ENCODE results near the gene CASR.

Gene CASR

DNA sequence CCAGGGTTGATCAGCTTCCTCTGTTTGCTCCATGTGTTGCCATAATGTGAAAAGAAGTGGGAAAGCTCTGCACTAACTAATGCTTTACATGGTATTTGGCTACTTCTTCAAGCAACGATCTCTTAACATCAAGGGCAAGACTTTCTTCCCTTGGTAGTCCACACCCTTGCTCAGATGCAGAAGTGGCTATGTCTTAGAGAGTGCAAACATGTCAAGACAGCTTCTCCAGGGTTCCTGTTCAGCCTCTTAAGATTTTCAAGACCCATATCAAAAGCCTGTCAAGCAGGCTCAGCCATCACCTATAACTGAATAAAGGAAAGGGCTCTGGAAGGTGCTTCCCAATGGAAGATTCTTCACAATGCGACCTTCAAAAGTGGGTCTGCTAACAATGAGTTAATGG lies 76.7 kb downstream of the CASR start:
- Histone ChIP-seq H3K79me1 (replicated peaks; ENCODE audit: low read length, poor library complexity, severe bottlenecking) (no peaks in the 10 kb centered on the region), H3K4me2 (ENCODE audit: low read length, poor library complexity, severe bottlenecking) (no peak overlapping the region), H3K4me3 (ENCODE audit: insufficient read depth in 1 of 2, low read depth in 1 of 2, low read length in 2 of 2) (no peak overlapping the region), H4K8ac (ENCODE audit: low read length) (no peak overlapping the region), H2BK5ac (ENCODE audit: low read depth, low read length, poor library complexity, severe bottlenecking) (no peak overlapping the region), H3K23ac (ENCODE audit: low read length in 2 of 2) (no peak overlapping the region), H3K27ac (ENCODE audit: low read length, poor library complexity, severe bottlenecking) (no peak overlapping the region), H4K91ac (ENCODE audit: low read length) (no peak overlapping the region), H2AFZ (ENCODE audit: low read depth, low read length) (no peak overlapping the region), H3K27me3 (ENCODE audit: control insufficient read depth in 1 of 2, insufficient read depth in 1 of 2, low read length in 2 of 2) (peaks cover 17 to 29% of the 10 kb centered on the region in 2 experiments), H3K14ac (ENCODE audit: low read length in 2 of 2) (no peak overlapping the region), H3K9ac (ENCODE audit: low read length) (no peak overlapping the region), H3K4me1 (ENCODE audit: control insufficient read depth, insufficient read depth, low read depth, low read length) (peaks cover 2% of the 10 kb centered on the region), H2BK15ac (ENCODE audit: low read depth, poor library complexity, severe bottlenecking) (no peak overlapping the region), H2BK120ac (ENCODE audit: low read depth, low read length) (no peak overlapping the region), H3K36me3 (ENCODE audit: control insufficient read depth in 1 of 2, insufficient read depth in 2 of 2, low read depth in 1 of 2, low read length in 2 of 2) (no peaks in the 10 kb centered on the region), H3K9me3 (ENCODE audit: control insufficient read depth, low read length) (no peaks in the 10 kb centered on the region), H2BK12ac (ENCODE audit: low read length in 2 of 2) (no peak overlapping the region), H3K18ac (ENCODE audit: low read depth in 1 of 2, low read length in 2 of 2) (no peak overlapping the region), H3K4ac (ENCODE audit: low read depth in 1 of 2, low read length in 2 of 2) (no peak overlapping the region), H2AK5ac (ENCODE audit: low read length, severe bottlenecking) (no peak overlapping the region)
- 88% methylated on average over 2 of the region's 2 CpGs for WGBS
- no peak for DNase-seq

DNA sequence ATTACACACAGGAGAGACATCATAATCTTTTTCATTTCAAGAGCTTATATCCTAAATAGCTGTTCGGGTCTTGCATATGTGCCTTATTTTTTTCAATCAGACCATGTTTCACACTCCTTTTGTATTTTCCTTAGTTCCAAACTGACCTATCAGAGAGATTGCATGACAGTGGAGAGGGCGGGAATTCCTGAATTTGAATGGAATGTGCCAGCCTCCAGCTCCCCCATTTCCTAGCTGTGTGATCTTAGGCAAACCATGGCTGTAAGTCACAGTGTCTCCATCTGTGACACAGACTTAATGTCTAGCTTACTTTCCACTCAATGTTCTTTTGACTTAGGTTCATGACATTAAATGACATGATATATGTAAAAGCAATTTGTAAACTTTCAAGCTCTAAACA lies 79.6 kb downstream of the CASR start:
- H3K4me1 ChIP-seq (ENCODE audit: control insufficient read depth, insufficient read depth, low read depth, low read length): peaks cover 2% of the 10 kb centered on the region
- no peak overlapping the region for H3K4me2 ChIP-seq (ENCODE audit: low read length, poor library complexity, severe bottlenecking)
- no peaks in the 10 kb centered on the region for H3K9me3 ChIP-seq (ENCODE audit: control insufficient read depth, low read length)
- H2BK120ac ChIP-seq (ENCODE audit: low read depth, low read length): no peak overlapping the region
- WGBS: 80% methylated on average over 2 of the region's 2 CpGs
- H2AK5ac ChIP-seq (ENCODE audit: low read length, severe bottlenecking): no peak overlapping the region
- H3K79me1 ChIP-seq (replicated peaks; ENCODE audit: low read length, poor library complexity, severe bottlenecking): no peaks in the 10 kb centered on the region
- no peak overlapping the region for H4K91ac ChIP-seq (ENCODE audit: low read length)
- H2AFZ ChIP-seq (ENCODE audit: low read depth, low read length): no peak overlapping the region
- H3K4me3 ChIP-seq (ENCODE audit: insufficient read depth in 1 of 2, low read depth in 1 of 2, low read length in 2 of 2): no peak overlapping the region
- H3K23ac ChIP-seq (ENCODE audit: low read length in 2 of 2): no peak overlapping the region
- no peaks in the 10 kb centered on the region for H3K36me3 ChIP-seq (ENCODE audit: control insufficient read depth in 1 of 2, insufficient read depth in 2 of 2, low read depth in 1 of 2, low read length in 2 of 2)
- no peak overlapping the region for H2BK15ac ChIP-seq (ENCODE audit: low read depth, poor library complexity, severe bottlenecking)
- no peak overlapping the region for H3K4ac ChIP-seq (ENCODE audit: low read depth in 1 of 2, low read length in 2 of 2)
- DNase-seq: no peak
- H3K18ac ChIP-seq (ENCODE audit: low read depth in 1 of 2, low read length in 2 of 2): no peak overlapping the region
- no peak overlapping the region for H2BK12ac ChIP-seq (ENCODE audit: low read length in 2 of 2)
- no peak overlapping the region for H2BK5ac ChIP-seq (ENCODE audit: low read depth, low read length, poor library complexity, severe bottlenecking)
- H4K8ac ChIP-seq (ENCODE audit: low read length): no peak overlapping the region
- peaks cover 13 to 26% of the 10 kb centered on the region in 2 experiments for H3K27me3 ChIP-seq (ENCODE audit: control insufficient read depth in 1 of 2, insufficient read depth in 1 of 2, low read length in 2 of 2)
- no peak overlapping the region for H3K27ac ChIP-seq (ENCODE audit: low read length, poor library complexity, severe bottlenecking)
- no peak overlapping the region for H3K14ac ChIP-seq (ENCODE audit: low read length in 2 of 2)
- no peak overlapping the region for H3K9ac ChIP-seq (ENCODE audit: low read length)

DNA sequence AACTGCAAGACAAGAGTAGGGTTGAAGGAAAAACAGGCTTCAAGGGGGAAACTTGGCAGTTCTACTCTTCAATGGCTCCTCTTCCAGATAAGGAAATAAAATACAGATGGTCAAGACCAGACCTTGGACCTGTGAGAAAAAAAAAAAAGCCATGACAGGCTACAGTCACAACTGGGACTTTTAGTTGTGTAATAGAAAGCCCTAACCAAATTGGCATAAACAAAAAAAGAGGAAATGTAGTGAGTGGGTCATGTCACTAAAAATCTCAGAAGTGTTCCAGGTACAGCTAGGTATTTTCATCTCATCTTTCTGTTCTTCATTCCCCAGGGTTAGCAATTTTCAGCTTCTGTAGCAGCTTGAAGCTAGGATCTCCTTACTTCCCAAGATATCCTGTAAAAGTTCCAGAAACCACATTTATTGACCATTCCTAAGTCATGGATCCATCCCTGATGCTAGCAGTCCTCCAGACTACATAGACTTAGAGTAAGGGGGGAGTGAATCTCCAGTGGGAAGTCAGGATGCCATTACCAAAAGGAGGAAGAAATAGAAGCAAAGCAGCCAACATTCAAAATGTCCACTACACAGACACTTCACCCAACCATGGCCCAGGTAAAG lies 80.6 kb downstream of the CASR start:
- H3K27ac ChIP-seq (ENCODE audit: low read length, poor library complexity, severe bottlenecking): no peak overlapping the region
- H4K8ac ChIP-seq (ENCODE audit: low read length): no peak overlapping the region
- H3K23ac ChIP-seq (ENCODE audit: low read length in 2 of 2): no peak overlapping the region
- H3K4ac ChIP-seq (ENCODE audit: low read depth in 1 of 2, low read length in 2 of 2): no peak overlapping the region
- no peak overlapping the region for H2BK5ac ChIP-seq (ENCODE audit: low read depth, low read length, poor library complexity, severe bottlenecking)
- no peak overlapping the region for H3K9ac ChIP-seq (ENCODE audit: low read length)
- no peak overlapping the region for H2BK12ac ChIP-seq (ENCODE audit: low read length in 2 of 2)
- no peak overlapping the region for H2BK15ac ChIP-seq (ENCODE audit: low read depth, poor library complexity, severe bottlenecking)
- H3K4me1 ChIP-seq (ENCODE audit: control insufficient read depth, insufficient read depth, low read depth, low read length): no peaks in the 10 kb centered on the region
- no peak overlapping the region for H3K14ac ChIP-seq (ENCODE audit: low read length in 2 of 2)
- no peak overlapping the region for H3K4me3 ChIP-seq (ENCODE audit: insufficient read depth in 1 of 2, low read depth in 1 of 2, low read length in 2 of 2)
- H2AFZ ChIP-seq (ENCODE audit: low read depth, low read length): no peak overlapping the region
- no peak for DNase-seq
- no peak overlapping the region for H2BK120ac ChIP-seq (ENCODE audit: low read depth, low read length)
- no peak overlapping the region for H4K91ac ChIP-seq (ENCODE audit: low read length)
- H3K36me3 ChIP-seq (ENCODE audit: control insufficient read depth in 1 of 2, insufficient read depth in 2 of 2, low read depth in 1 of 2, low read length in 2 of 2): no peaks in the 10 kb centered on the region
- H3K18ac ChIP-seq (ENCODE audit: low read depth in 1 of 2, low read length in 2 of 2): no peak overlapping the region
- H2AK5ac ChIP-seq (ENCODE audit: low read length, severe bottlenecking): no peak overlapping the region
- no peaks in the 10 kb centered on the region for H3K9me3 ChIP-seq (ENCODE audit: control insufficient read depth, low read length)
- H3K79me1 ChIP-seq (replicated peaks; ENCODE audit: low read length, poor library complexity, severe bottlenecking): no peaks in the 10 kb centered on the region
- H3K4me2 ChIP-seq (ENCODE audit: low read length, poor library complexity, severe bottlenecking): no peak overlapping the region
- peaks cover 13 to 26% of the 10 kb centered on the region in 2 experiments for H3K27me3 ChIP-seq (ENCODE audit: control insufficient read depth in 1 of 2, insufficient read depth in 1 of 2, low read length in 2 of 2)

DNA sequence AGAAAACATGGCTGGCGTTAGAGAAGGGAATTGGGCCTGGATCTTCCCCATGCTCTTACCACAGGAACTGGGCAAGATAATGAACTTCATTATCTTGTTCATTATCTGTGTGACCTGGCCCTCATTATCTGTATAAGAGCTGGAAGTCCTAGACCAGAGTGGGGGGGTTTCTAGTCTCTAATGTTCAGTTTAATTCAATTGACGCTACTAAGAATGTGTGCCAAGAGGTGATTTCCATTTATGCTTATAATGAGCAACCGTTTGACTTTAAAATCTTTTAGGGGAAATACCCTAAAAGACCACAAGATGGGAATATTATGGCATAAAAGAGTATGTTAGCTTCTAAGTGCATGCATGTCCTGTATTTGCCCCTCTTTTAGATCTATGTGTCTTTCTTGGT lies 82.5 kb downstream of the CASR start:
- no peak overlapping the region for H4K8ac ChIP-seq (ENCODE audit: low read length)
- no peak overlapping the region for H2AFZ ChIP-seq (ENCODE audit: low read depth, low read length)
- H3K9me3 ChIP-seq (ENCODE audit: control insufficient read depth, low read length): no peaks in the 10 kb centered on the region
- no peaks in the 10 kb centered on the region for H3K79me1 ChIP-seq (replicated peaks; ENCODE audit: low read length, poor library complexity, severe bottlenecking)
- H2BK120ac ChIP-seq (ENCODE audit: low read depth, low read length): no peak overlapping the region
- H4K91ac ChIP-seq (ENCODE audit: low read length): no peak overlapping the region
- no peak overlapping the region for H2AK5ac ChIP-seq (ENCODE audit: low read length, severe bottlenecking)
- H3K4me2 ChIP-seq (ENCODE audit: low read length, poor library complexity, severe bottlenecking): no peak overlapping the region
- H3K4ac ChIP-seq (ENCODE audit: low read depth in 1 of 2, low read length in 2 of 2): no peak overlapping the region
- no peak overlapping the region for H2BK5ac ChIP-seq (ENCODE audit: low read depth, low read length, poor library complexity, severe bottlenecking)
- peaks cover 11 to 25% of the 10 kb centered on the region in 2 experiments for H3K27me3 ChIP-seq (ENCODE audit: control insufficient read depth in 1 of 2, insufficient read depth in 1 of 2, low read length in 2 of 2)
- no peak overlapping the region for H3K27ac ChIP-seq (ENCODE audit: low read length, poor library complexity, severe bottlenecking)
- H3K18ac ChIP-seq (ENCODE audit: low read depth in 1 of 2, low read length in 2 of 2): no peak overlapping the region
- H2BK12ac ChIP-seq (ENCODE audit: low read length in 2 of 2): no peak overlapping the region
- WGBS: 56% methylated on average over 3 of the region's 3 CpGs
- H3K36me3 ChIP-seq (ENCODE audit: control insufficient read depth in 1 of 2, insufficient read depth in 2 of 2, low read depth in 1 of 2, low read length in 2 of 2): no peaks in the 10 kb centered on the region
- H3K4me1 ChIP-seq (ENCODE audit: control insufficient read depth, insufficient read depth, low read depth, low read length): no peaks in the 10 kb centered on the region
- H2BK15ac ChIP-seq (ENCODE audit: low read depth, poor library complexity, severe bottlenecking): no peak overlapping the region
- H3K14ac ChIP-seq (ENCODE audit: low read length in 2 of 2): no peak overlapping the region
- no peak overlapping the region for H3K9ac ChIP-seq (ENCODE audit: low read length)
- H3K23ac ChIP-seq (ENCODE audit: low read length in 2 of 2): no peak overlapping the region
- no peak for DNase-seq
- H3K4me3 ChIP-seq (ENCODE audit: insufficient read depth in 1 of 2, low read depth in 1 of 2, low read length in 2 of 2): no peak overlapping the region
